ENCODE data around the gene PLXDC1.
"Not testable (repeated sequence)": the region's sequence is repeated elsewhere in the genome, so short reads cannot be mapped to it uniquely, and the experiment has no call there.

Gene PLXDC1

DNA sequence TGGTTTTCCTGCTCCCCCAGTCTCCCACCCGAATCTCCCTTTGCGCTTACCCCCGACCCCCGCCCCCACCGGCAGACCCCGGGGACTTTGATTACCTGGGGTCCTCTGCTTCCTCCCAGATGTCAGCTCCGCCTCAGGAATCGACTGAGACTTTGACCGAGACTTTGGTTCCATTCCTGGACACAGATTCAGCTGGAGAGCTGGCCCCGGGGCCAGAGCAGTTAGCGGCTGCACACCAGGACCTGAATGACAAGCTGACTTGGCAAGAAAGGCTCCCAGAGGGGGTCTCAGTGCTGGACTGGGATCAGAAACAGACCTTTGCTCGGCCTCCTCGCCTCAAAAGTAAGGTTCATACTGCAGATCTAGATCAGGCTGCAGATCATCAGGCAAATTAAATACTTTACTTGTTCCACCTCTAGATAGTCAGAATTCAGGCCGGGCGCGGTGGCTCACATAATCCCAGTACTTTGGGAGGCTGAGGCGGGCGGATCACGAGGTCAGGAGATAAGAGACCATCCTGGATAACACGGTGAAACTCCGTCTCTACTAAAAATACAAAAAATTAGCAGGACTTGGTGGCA lies 123.9 kb downstream of the PLXDC1 start:
- no peak for DNase-seq
- intact Hi-C loops (cut with DNase I), result no loop called here

- peak in 6 of 10 donors; percentile 18 to 88 (median 40) for DNase-seq
Observed at GRCh38 chr17:39026980-39027451, 124.4 kb downstream of the PLXDC1 start.

DNA sequence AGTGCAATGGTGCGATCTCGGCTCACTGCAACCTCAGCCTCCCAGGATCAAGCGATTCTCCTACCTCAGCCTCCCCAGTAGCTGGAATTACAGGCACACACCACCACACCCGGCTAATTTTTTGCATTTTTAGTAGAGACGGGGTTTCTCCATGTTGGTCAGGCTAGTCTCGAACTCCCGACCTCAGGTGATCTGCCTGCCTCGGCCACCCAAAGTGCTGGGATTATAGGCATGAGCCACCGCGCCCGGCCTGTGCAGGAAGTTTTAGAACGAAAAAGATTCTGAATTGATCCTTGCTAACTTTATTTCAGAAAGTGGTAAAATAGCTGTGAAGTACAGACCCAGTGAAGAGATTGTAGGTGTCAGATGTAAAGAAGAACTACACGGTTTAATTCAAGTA lies 125.1 kb downstream of the PLXDC1 start:
- intact Hi-C loops (cut with DNase I); DNase-seq: not testable (repeated sequence)

More at GRCh38 chr17:39026980-39027451, 124.4 kb downstream of the PLXDC1 start:
- intact Hi-C loops (cut with DNase I), result no loop called here

- intact Hi-C loops (cut with DNase I), result no loop called here
- DNase-seq, result no peak
Observed at GRCh38 chr17:39022924-39023323, 128.5 kb downstream of the PLXDC1 start.

GRCh38 chr17:39020037-39020436 lies 131.4 kb downstream of the PLXDC1 start:
- DNase-seq; intact Hi-C loops (cut with DNase I): not testable (repeated sequence)

DNA sequence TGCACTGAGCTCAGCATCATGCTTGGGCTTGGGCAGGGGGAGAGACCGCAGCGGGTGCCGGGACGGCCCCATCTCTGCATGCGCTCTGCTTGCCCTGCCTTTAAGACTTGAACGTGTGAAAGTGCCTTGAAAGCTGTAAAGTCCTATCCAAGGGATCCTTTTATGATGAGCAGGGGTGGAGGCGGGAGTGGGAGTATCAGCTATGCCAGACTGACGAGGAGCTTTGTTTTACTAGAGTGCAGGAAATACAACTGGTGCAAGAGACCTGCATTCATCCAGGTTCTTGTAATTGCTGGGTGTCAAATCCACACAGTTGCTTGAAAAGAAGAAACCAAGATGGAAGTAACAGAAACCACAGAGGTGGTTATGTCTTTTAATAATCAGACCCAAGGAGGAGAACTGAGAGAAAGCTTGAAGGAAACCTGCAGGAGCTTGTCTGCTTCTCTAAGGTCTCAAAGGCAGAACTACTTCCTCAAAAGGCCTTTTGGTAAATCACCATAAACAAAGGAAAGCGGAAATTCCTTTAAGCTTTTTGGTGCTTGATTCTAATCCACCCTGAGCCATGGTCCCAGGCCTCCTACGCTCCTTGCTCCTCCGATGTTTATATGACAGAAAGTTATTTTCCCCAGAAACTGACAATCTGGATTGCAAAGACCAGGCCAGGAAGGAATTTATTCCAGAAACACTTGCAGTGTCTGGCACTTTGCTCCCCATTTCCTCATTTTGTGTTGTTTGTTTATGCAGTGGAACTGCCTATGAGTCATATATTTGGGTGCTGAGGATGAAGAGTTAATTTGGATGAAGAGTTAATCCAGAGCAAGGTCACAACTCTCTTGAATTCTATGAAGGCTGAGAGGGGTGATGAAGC lies 132.9 kb downstream of the PLXDC1 start:
- no peak for DNase-seq
- intact Hi-C loops (cut with DNase I), result no loop called here

- DNase-seq, result no peak
- intact Hi-C loops (cut with DNase I), result no loop called here
Observed at GRCh38 chr17:39016193-39017153, 135.0 kb downstream of the PLXDC1 start.

GRCh38 chr17:39015546-39015935 lies 135.9 kb downstream of the PLXDC1 start:
- no peak for DNase-seq

DNA sequence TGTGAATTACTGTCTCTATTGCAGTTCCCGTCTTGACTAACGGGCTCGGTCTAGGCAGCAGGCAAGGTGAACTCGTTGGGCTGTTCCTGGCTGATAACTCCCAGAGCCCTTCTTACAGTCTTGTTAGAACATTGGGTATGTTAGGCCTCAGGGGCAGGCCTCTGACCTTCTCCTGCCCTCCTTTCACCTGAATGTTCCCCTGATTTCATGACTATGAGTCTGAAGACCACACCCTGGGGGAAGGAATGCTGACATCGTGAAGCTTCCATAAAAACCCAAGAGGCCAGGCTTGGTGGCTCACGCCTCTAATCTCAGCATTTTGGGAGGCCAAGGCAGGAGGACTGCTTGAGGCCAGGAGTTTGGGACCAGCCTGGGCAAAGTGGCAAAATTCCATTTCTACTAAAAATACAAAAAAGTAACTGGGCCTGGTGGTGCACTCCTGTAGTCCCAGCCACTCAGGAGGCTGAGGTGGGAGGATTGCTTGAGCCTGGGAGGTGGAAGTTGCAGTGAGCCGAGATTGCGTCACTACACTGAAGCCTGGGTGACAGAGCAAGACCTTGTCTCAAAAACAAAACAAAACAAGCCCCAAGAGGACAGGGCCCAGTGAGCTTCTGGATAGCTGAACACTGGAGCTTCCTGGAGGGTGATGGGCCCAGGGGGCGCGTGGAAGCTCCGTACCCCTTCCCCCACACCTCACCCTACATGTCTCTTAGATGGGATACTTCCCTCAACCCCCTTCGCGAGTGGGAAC lies 136.5 kb downstream of the PLXDC1 start:
- DNase-seq, result no peak
- intact Hi-C loops (cut with DNase I), result no loop called here

More at GRCh38 chr17:39015546-39015935, 135.9 kb downstream of the PLXDC1 start:
- intact Hi-C loops (cut with DNase I), result no loop called here

DNA sequence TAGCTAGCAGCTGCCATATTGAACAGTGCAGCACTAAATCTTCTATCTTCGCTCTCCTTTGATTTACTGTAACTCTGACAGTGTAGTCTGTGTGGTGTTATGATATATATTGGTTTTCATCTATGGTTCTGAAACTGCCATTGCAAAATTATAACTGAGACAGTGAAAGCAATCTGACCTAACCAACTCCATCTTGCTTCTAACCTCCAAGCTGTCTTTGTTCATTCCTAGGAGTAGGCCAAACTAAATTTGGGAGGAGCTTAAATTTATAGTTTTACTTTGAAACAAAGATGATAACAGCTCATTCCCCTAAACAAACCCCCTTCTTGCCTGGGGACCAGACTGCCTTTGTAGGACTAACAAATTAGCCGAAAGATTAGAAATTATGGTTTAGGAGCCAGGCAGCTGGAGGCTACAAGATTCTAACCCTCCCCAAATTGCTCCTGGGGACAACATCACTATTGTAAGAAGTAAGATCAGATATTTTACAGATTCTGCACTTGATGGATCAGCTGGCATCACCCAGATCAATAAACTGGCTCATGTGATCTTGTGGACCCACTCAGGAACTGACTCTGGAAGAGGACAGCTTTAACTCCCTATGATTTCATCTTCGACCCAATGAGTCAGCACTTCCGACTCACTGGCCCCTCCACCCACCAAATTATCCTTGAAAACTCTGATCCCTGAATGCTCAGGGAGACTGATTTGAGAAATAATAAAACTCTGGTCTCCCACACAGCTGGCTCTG lies 137.2 kb downstream of the PLXDC1 start:
- intact Hi-C loops (cut with DNase I), result no loop called here
- no peak for DNase-seq
